GM12878 (cell line): ENCODE measurements around the gene TOMM34. TPM values are rescaled to one million over a fixed set of nuclear protein-coding genes. Genes with fewer than 3 reads are reported as not detected.

Source experiments
- ATAC-seq: fragments of 200-7000 bp; cut with Tn5 transposase; 3 replicates; pipeline ENCODE4 v1.9.1; 2020; ENCODE audit warnings: mild to moderate bottlenecking, moderate library complexity
- BruUV-seq: library from RNA; stranded (reverse); fragments of 400-500 nt; replicated peaks from 2 replicates; lab custom pipeline; 2021; lab: Mats Ljungman, UMichigan
- CTCF ChIA-PET: fragments of 300-600 bp; sonication (Branson Sonifier 250); formaldehyde crosslinking; extraction: SDS; loops from one replicate; lab custom pipeline; 2021; ENCODE audit warnings: inconsistent platforms; lab: Yijun Ruan, JAX
- POLR2A ChIA-PET: fragments of 350-600 bp; formaldehyde crosslinking; extraction: SDS; loops from one replicate; lab custom pipeline; 2021; ENCODE audit warnings: inconsistent platforms; lab: Charles Lee
- RAD21 ChIA-PET: fragments of 300-600 bp; sonication (Branson Sonifier 250); formaldehyde crosslinking; loops from one replicate; lab custom pipeline; 2023; ENCODE audit warnings: antibody characterized with exemption; ENCODE audit not compliant: unreplicated experiment; lab: Charles Lee
- SMC1A ChIA-PET: fragments of 300-600 bp; sonication (Branson Sonifier 250); formaldehyde crosslinking; loops from one replicate; lab custom pipeline; 2023; ENCODE audit not compliant: unreplicated experiment, uncharacterized antibody; lab: Charles Lee
- DNase-seq: peaks from one replicate; pipeline ENCODE4 v3.0.0-alpha.2; 2011; ENCODE audit warnings: low read depth, low spot score
- FAIRE-seq: peaks from 3 replicates; lab custom pipeline; 2011; peaks lifted over from hg19 to GRCh38; lab: Jason Lieb, UNC
- H2AFZ ChIP-seq: 2 replicates; pipeline ENCODE4 v1.6.0; 2011; ENCODE audit warnings: low read depth, low read length, control low read depth; ENCODE audit not compliant: control insufficient read depth
- H3K27ac ChIP-seq: 2 replicates; pipeline ENCODE4 v1.5.1; 2011; ENCODE audit warnings: control low read depth; ENCODE audit not compliant: control insufficient read depth, insufficient read depth
- H3K27me3 ChIP-seq, 2 experiments: replicated peaks in 1 of 2; 2 replicates each; pipeline versions ENCODE4 v1.6.0 to v1.6.1; 2011; ENCODE audit warnings: low read length in 1 of 2; ENCODE audit not compliant: control insufficient read depth in 2 of 2, insufficient read depth in 2 of 2
- H3K36me3 ChIP-seq, 2 experiments: 2 replicates each; pipeline ENCODE4 v1.5.1; 2011; ENCODE audit warnings: low read length in 1 of 2; ENCODE audit not compliant: control insufficient read depth in 2 of 2, insufficient read depth in 2 of 2
- H3K4me1 ChIP-seq: 2 replicates; pipeline ENCODE4 v1.6.1; 2011; ENCODE audit warnings: mild to moderate bottlenecking, low read length, moderate library complexity, mixed read lengths; ENCODE audit not compliant: control insufficient read depth, insufficient read depth
- H3K4me2 ChIP-seq: 2 replicates; pipeline ENCODE4 v1.6.0; 2011; ENCODE audit warnings: control low read depth; ENCODE audit not compliant: control insufficient read depth, insufficient read depth
- H3K4me3 ChIP-seq: fragments of 200-600 bp; sonication (generic); 2 replicates; pipeline ENCODE4 v1.5.1; 2016
- H3K79me2 ChIP-seq: 2 replicates; pipeline ENCODE4 v1.6.0; 2011; ENCODE audit warnings: low read length; ENCODE audit not compliant: control insufficient read depth, insufficient read depth
- H3K9ac ChIP-seq: 2 replicates; pipeline ENCODE4 v1.8.0; 2011; ENCODE audit warnings: low read length, control low read depth, mixed read lengths; ENCODE audit not compliant: control insufficient read depth, insufficient read depth
- H3K9me3 ChIP-seq: replicated peaks from 3 replicates; pipeline ENCODE4 v1.5.1; 2011; ENCODE audit warnings: mild to moderate bottlenecking, low read length; ENCODE audit not compliant: control insufficient read depth, insufficient read depth
- H4K20me1 ChIP-seq: 2 replicates; pipeline ENCODE4 v1.6.0; 2011; ENCODE audit not compliant: control insufficient read depth, insufficient read depth
- CHD4 ChIP-seq: fragments of 200-600 bp; sonication (generic); IDR thresholded peaks from 2 replicates; pipeline ENCODE4 v1.6.1; 2016; ENCODE audit warnings: mild to moderate bottlenecking
- CREM ChIP-seq: IDR thresholded peaks from 2 replicates; pipeline ENCODE4 v1.6.1; 2014; ENCODE audit warnings: antibody characterized with exemption, low read depth
- E4F1 ChIP-seq: fragments of 450-650 bp; IDR thresholded peaks from 2 replicates; pipeline ENCODE4 v1.6.1; 2018; ENCODE audit warnings: borderline replicate concordance, mild to moderate bottlenecking; ENCODE audit not compliant: partially characterized antibody
- EED ChIP-seq: sonication (generic); IDR thresholded peaks from 2 replicates; pipeline ENCODE4 v1.6.1; 2016; ENCODE audit warnings: antibody characterized with exemption, low read depth
- GABPA ChIP-seq: IDR thresholded peaks from 2 replicates; pipeline ENCODE4 v1.6.1; 2014; ENCODE audit warnings: antibody characterized with exemption, low read depth, mild to moderate bottlenecking, inconsistent platforms
- HDAC2 ChIP-seq: fragments of 200-600 bp; sonication (generic); IDR thresholded peaks from 2 replicates; pipeline ENCODE4 v1.6.1; 2017
- HDAC6 ChIP-seq: fragments of 200-600 bp; sonication (generic); IDR thresholded peaks from one replicate; pipeline ENCODE4 v1.8.0; 2017; ENCODE audit warnings: antibody characterized with exemption; ENCODE audit not compliant: unreplicated experiment
- KAT2A ChIP-seq: conservative IDR thresholded peaks from 2 replicates; pipeline ENCODE4 v1.6.1; 2011; ENCODE audit warnings: low read depth, low read length; ENCODE audit not compliant: control insufficient read depth
- MAX ChIP-seq: IDR thresholded peaks from 2 replicates; pipeline ENCODE4 v1.6.1; 2012; ENCODE audit warnings: low read depth, low read length, improper control_type of control experiment
- MEF2A ChIP-seq: IDR thresholded peaks from 2 replicates; pipeline ENCODE4 v1.6.1; 2011; ENCODE audit warnings: low read depth, mild to moderate bottlenecking, low read length, moderate library complexity; ENCODE audit not compliant: insufficient read depth
- MTA2 ChIP-seq: fragments of 450-650 bp; IDR thresholded peaks from 2 replicates; pipeline ENCODE4 v1.6.1; 2016; ENCODE audit warnings: low read depth, mild to moderate bottlenecking, moderate library complexity
- NFIC ChIP-seq: IDR thresholded peaks from 2 replicates; pipeline ENCODE4 v1.6.1; 2012; ENCODE audit warnings: low read depth, mild to moderate bottlenecking, inconsistent platforms, low read length, moderate library complexity
- POLR2AphosphoS2 ChIP-seq: IDR thresholded peaks from 2 replicates; pipeline ENCODE4 v1.6.1; 2011; ENCODE audit warnings: low read depth, mild to moderate bottlenecking, low read length, improper control_type of control experiment, moderate library complexity
- SIN3A ChIP-seq: IDR thresholded peaks from 2 replicates; pipeline ENCODE4 v1.6.1; 2012; ENCODE audit warnings: low read depth, low read length, improper control_type of control experiment
- SMC3 ChIP-seq: IDR thresholded peaks from 2 replicates; pipeline ENCODE4 v1.6.1; 2011; ENCODE audit warnings: low read length, improper control_type of control experiment, borderline replicate concordance
- SPI1 ChIP-seq: IDR thresholded peaks from 2 replicates; pipeline ENCODE4 v1.6.1; 2011; ENCODE audit warnings: low read depth, mild to moderate bottlenecking, low read length, moderate library complexity, borderline replicate concordance; ENCODE audit not compliant: insufficient read depth
- USF1 ChIP-seq: IDR thresholded peaks from 2 replicates; pipeline ENCODE4 v1.6.1; 2011; ENCODE audit warnings: borderline replicate concordance, low read depth, mild to moderate bottlenecking, moderate library complexity, mixed read lengths, low read length; ENCODE audit not compliant: insufficient read depth; ENCODE audit errors: extremely low read length
- ZBTB40 ChIP-seq: fragments of 450-650 bp; IDR thresholded peaks from 2 replicates; pipeline ENCODE4 v1.6.1; 2016; ENCODE audit warnings: mild to moderate bottlenecking, moderate library complexity, borderline replicate concordance
- WGBS: methylation state at CpG from one replicate; pipeline ENCODE4 v1.1.6; 2016; ENCODE audit warnings: low lambda C conversion rate; ENCODE audit not compliant: insufficient replicate concordance, insufficient coverage; ENCODE audit errors: missing lambda C conversion rate; 5-methylcytosine and 5-hydroxymethylcytosine counted together
- in situ Hi-C: fragments of 300-500 bp; cut with MboI; formaldehyde crosslinking; loops from 9 replicates; pipeline ENCODE4 v1.14.3; 2018; ENCODE audit warnings: mixed read lengths
- intact Hi-C: fragments of 100-400 bp; cut with micrococcal nuclease; formaldehyde crosslinking; loops from one replicate; pipeline ENCODE4 v1.14.2; 2022; ENCODE audit not compliant: unreplicated experiment
- polyA plus RNA-seq, 11 experiments: library from polyadenylated mRNA; depleted of rRNA in 4 of 11; unstranded in 6 of 11; stranded (reverse) in 5 of 11; fragments of >200 nt; fragmentation: Nextera tagmentation in 4 of 11; fragmentation: Illumina TruSeq in 1 of 11; extraction: Ambion mirVana in 4 of 11; extraction: Trizol in 1 of 11; gene quantifications; 1 replicate in 1 of 11; 2 replicates in 10 of 11; pipeline versions ENCODE4 v1.2.1 to v1.2.3, GENCODE V29; 2011 to 2016; ENCODE audit warnings: inconsistent platforms in 2 of 11, missing spikeins in 2 of 11, low read depth in 1 of 11
- total RNA-seq, 4 experiments: library from RNA; depleted of rRNA in 3 of 4; stranded (reverse); fragments of >200 nt in 3 of 4; fragmentation: Illumina TruSeq in 1 of 4; extraction: Trizol in 1 of 4; gene quantifications; 2 replicates each; pipeline versions ENCODE4 v1.2.1 to v1.2.3, GENCODE V29; 2013 to 2021

The TOMM34 gene
- total and polyA plus RNA-seq, 10 of the 15 experiments (the other 5 are each of a cell fraction or from before 2014, with no cell fraction given), result 14.0 to 73.8 (median 43.9) TPM

- ChIA-PET POLR2A (interaction anchor here (1.1 to 1.4 kb wide), 2 partner anchors 15 to 18 kb away, joined by 3 to 6 read pairs; no protein-coding TSS in a partner anchor), RAD21 (no interaction called here), CTCF (interaction anchor here (1.2 to 2.1 kb wide), 5 partner anchors 10 to 341 kb away, joined by 3 to 7 read pairs (median 4); no protein-coding TSS in a partner anchor), SMC1A (interaction anchor here (2.1 kb wide), 2 partner anchors 10 to 12 kb away, joined by 5 to 6 read pairs; no protein-coding TSS in a partner anchor)
- WGBS, result 100% methylated on average over 1 of the region's 1 CpG
- no peaks in the 10 kb centered on the region; the same call in 1 of the 2 replicates for H4K20me1 ChIP-seq
- no peak overlapping the region for H3K4me3 ChIP-seq
- intact Hi-C loops, result no loop called here
- TF ChIP-seq KAT2A (no peak), MTA2 (no peak), HDAC2 (no peak), SIN3A (no peak), E4F1 (no peak), POLR2AphosphoS2 (no peak), EED (no peak), HDAC6 (no peak), NFIC (no peak), MEF2A (no peak), SMC3 (no peak), USF1 (no peak), GABPA (no peak), MAX (no peak), SPI1 (no peak), ZBTB40 (no peak), CHD4 (no peak), CREM (no peak)
- no peak overlapping the region for H3K9ac ChIP-seq
- no TSS peak for BruUV-seq
- H3K27me3 ChIP-seq, result no peaks in the 10 kb centered on the region
- peaks cover 23% of the 10 kb centered on the region for H3K79me2 ChIP-seq
- no peak for DNase-seq
- H3K27ac ChIP-seq, result no peak overlapping the region
- no peak for ATAC-seq
- H3K4me2 ChIP-seq, result no peak overlapping the region
- peaks cover 18 to 72% of the 10 kb centered on the region in 2 experiments for H3K36me3 ChIP-seq
- in situ Hi-C loops, result no loop called here
- no peaks in the 10 kb centered on the region for H3K9me3 ChIP-seq
- H2AFZ ChIP-seq, result no peak overlapping the region
- no peak for FAIRE-seq
- H3K4me1 ChIP-seq, result peaks cover 13% of the 10 kb centered on the region
Observed at GRCh38 chr20:44952731-44953130, 7.5 kb downstream of the TOMM34 start.
